ENCODE measurements around the gene ZNF791. TPM values are rescaled to one million over a fixed set of nuclear protein-coding genes. Genes with fewer than 3 reads are reported as not detected.
A peak's percentile ranks its signal among the peaks of the same experiment; 100 is the strongest.

ZNF791 gene
- total and polyA plus RNA-seq, 2 of the 13 experiments (the other 11 are each of a cell fraction or from before 2014, with no cell fraction given) = 12.8 to 17.4 TPM

GRCh38 chr19:12610540-12611360, at the start of gene ZNF791, which contains the start of gene ZNF490 (continued):
- TF ChIP-seq UBTF (CRISPR knock-in tag; IDR thresholded peaks at IDR 0.05) (peak; percentile 55), GLI4 (CRISPR knock-in tag; IDR thresholded peaks at IDR 0.05; ENCODE audit: borderline replicate concordance) (no peak), KLF11 (CRISPR knock-in tag; IDR thresholded peaks at IDR 0.05) (peak; percentile 56; the same call in 1 of the 2 replicates), ZMYM4 (CRISPR knock-in tag; IDR thresholded peaks at IDR 0.05) (peak; percentile 67), ZC3H13 (CRISPR knock-in tag; IDR thresholded peaks at IDR 0.05) (no peak), ZSCAN22 (CRISPR knock-in tag; IDR thresholded peaks at IDR 0.05) (no peak), SMAD1 (CRISPR knock-in tag; IDR thresholded peaks at IDR 0.05; ENCODE audit: borderline replicate concordance, low read depth) (no peak), NFIB (CRISPR knock-in tag; IDR thresholded peaks at IDR 0.05; ENCODE audit: borderline replicate concordance) (no peak), ZNF703 (CRISPR knock-in tag; IDR thresholded peaks at IDR 0.05; ENCODE audit: borderline replicate concordance) (no peak), CBFB (CRISPR knock-in tag; IDR thresholded peaks at IDR 0.05) (peak; percentile 39), ZNF570 (CRISPR knock-in tag; IDR thresholded peaks at IDR 0.05; ENCODE audit: borderline replicate concordance) (no peak), HDAC1 (CRISPR knock-in tag; IDR thresholded peaks at IDR 0.05) (peak; percentile 90), XRCC5 (optimal IDR thresholded peaks at IDR 0.05; ENCODE audit: low read length) (peak; percentile 87), RELA (CRISPR knock-in tag; IDR thresholded peaks at IDR 0.05) (0 out of 2 replicates have a peak, but pooled peaks have one; percentile 54), HMGXB4 (CRISPR knock-in tag; IDR thresholded peaks at IDR 0.05; ENCODE audit: borderline replicate concordance in 1 of 2, low read depth in 1 of 2) (peak; percentile 88 to 94), BRD4 (CRISPR knock-in tag; IDR thresholded peaks at IDR 0.05) (peak; percentile 44; the same call in 1 of the 2 replicates), ZNF704 (CRISPR knock-in tag; IDR thresholded peaks at IDR 0.05; ENCODE audit: borderline replicate concordance) (0 out of 2 replicates have a peak, but pooled peaks have one; percentile 60), RBM22 (optimal IDR thresholded peaks at IDR 0.05; ENCODE audit: low read length) (no peak), ZNF737 (CRISPR knock-in tag; IDR thresholded peaks at IDR 0.05; ENCODE audit: borderline replicate concordance) (no peak), GABPB1 (CRISPR knock-in tag; IDR thresholded peaks at IDR 0.05) (peak; percentile 95), ZNF816 (CRISPR knock-in tag; IDR thresholded peaks at IDR 0.05; ENCODE audit: borderline replicate concordance) (no peak; the same call in none of the 2 replicates), ZNF3 (CRISPR knock-in tag; IDR thresholded peaks at IDR 0.05) (0 out of 2 replicates have a peak, but pooled peaks have one; percentile 48), ZNF460 (CRISPR knock-in tag; IDR thresholded peaks at IDR 0.05; ENCODE audit: borderline replicate concordance) (no peak; the same call in 1 of the 2 replicates)
